GM12801 (cell line): ENCODE results near the gene LDB2.

Source experiments
- CTCF ChIP-seq: IDR thresholded peaks from one replicate; pipeline ENCODE4 v1.5.1; 2011; ENCODE audit warnings: control low read depth; ENCODE audit not compliant: insufficient read length; ENCODE audit errors: extremely low read depth

Gene LDB2

GRCh38 chr4:16659079-16659478, 239.4 kb downstream of the LDB2 start:
- no peak for TF ChIP-seq CTCF

DNA sequence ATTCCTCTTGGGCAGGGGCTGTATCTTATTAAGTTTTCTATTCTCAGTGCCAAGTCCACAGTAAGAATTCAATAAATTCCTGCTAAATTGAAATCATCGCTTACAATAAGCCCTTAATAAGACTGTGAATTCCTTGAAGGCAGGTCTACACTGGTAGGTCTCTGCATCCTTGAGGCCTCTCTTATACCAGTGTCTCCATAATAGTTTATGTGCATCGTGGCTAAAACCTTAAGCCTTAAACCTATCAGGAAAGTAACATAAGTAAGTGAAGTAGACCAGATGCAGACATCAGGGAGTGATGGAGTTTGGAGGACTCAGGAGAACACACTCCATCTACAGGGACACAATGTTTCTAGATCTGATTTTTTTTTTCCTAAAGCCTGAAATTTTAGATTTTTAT, 240.3 kb downstream of the LDB2 start:
- TF ChIP-seq CTCF: no peak

GRCh38 chr4:16655111-16655510, 243.3 kb downstream of the LDB2 start:
- TF ChIP-seq CTCF: no peak

- no peak for TF ChIP-seq CTCF
These were observed 245.6 kb downstream of the LDB2 start for GRCh38 chr4:16652732-16653305.

GRCh38 chr4:16646459-16646858, 252.0 kb downstream of the LDB2 start:
- no peak for TF ChIP-seq CTCF

DNA sequence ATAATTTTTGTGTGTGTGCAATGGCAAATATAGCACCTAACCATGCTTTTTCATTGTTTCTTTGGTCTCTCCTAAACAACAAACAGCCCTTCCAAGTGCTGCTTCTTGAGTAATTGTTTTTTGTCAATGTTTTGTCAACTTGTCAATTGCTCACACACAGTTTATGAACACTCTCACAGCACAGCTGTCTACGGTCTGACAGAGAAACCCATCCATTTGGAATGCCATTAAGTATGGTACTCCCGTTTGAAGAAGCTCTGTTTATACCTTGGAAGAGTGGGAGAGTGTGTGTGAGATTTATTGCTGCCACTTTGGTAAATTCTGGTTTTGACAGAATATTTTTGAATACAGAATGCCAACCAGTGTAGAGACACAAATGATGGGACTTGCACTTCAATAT, 254.6 kb downstream of the LDB2 start:
- TF ChIP-seq CTCF: no peak

DNA sequence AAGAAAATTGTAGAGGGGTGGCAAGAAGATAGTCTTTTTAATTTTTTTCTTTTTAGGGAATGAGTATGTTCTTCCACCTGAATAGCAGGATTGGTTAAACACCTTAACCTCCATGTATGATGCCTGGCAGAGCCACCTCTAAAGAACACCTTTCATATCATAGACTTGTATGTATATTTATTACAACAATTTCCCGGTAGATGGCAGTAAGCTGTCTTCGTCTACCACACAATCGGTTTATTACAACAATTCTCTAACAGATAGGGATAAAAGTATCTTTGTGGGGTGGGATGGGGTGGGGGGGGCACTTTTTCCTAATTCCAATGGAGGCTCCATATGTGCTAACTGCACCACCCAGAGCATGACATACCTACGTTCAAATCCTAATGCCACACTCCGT, 255.5 kb downstream of the LDB2 start:
- no peak for TF ChIP-seq CTCF
